Measurements from ENCODE around the gene CEACAM19.
"Not testable (repeated sequence)": the region's sequence is repeated elsewhere in the genome, so short reads cannot be mapped to it uniquely, and the experiment has no call there.

The CEACAM19 gene

DNA sequence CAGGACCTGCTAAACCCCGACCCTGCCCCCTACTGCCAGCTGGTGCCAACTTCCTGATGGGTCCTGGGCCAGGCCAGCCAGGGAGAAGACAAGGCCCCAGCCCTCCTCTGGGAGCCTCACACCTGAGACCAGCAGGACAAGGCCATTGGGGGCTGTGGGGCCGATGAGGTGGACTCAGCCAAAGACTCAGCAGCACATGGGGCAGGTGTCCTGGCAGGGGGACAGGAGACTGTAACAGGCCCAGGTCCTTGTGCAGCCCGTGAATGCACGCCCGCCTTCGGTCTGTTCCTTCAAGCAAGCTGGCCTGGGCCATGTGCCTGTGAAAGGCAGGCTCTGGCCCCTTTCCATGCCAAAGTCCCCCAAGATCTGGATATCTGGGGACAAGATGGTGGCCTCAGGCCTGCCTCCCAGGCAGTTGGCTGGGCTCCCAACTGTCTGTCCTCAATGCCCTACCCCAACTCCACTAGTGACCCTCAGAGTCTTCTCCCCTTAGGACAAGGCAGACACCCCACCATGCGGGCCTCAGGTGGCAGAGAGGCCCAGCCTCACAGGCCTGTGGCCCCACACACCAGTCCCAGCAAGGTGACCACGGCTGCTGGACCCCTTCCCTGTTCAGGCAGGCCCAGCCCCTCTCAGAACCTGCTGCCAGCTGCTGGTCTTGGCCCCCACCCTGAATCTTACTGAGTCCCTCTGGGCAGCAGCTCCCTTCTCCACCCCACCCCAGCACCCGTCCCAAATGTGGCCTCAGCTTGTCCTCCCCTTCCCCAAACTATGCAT is 12.3 kb downstream of the CEACAM19 start:
- Mint-ChIP-seq H3K36me3 (ENCODE audit: low read depth) (no peaks in the 10 kb centered on the region), H3K27me3 (ENCODE audit: low read depth, poor library complexity) (peaks cover 16% of the 10 kb centered on the region), H3K27ac (no peak overlapping the region), H3K4me3 (no peak overlapping the region), H3K4me1 (peaks cover 23% of the 10 kb centered on the region), H3K9me3 (no peaks in the 10 kb centered on the region)
- TF ChIP-seq, protein P1, sequence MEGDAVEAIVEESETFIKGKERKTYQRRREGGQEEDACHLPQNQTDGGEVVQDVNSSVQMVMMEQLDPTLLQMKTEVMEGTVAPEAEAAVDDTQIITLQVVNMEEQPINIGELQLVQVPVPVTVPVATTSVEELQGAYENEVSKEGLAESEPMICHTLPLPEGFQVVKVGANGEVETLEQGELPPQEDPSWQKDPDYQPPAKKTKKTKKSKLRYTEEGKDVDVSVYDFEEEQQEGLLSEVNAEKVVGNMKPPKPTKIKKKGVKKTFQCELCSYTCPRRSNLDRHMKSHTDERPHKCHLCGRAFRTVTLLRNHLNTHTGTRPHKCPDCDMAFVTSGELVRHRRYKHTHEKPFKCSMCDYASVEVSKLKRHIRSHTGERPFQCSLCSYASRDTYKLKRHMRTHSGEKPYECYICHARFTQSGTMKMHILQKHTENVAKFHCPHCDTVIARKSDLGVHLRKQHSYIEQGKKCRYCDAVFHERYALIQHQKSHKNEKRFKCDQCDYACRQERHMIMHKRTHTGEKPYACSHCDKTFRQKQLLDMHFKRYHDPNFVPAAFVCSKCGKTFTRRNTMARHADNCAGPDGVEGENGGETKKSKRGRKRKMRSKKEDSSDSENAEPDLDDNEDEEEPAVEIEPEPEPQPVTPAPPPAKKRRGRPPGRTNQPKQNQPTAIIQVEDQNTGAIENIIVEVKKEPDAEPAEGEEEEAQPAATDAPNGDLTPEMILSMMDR (IDR thresholded peaks at IDR 0.05), result no peak
- no peak for DNase-seq

DNA sequence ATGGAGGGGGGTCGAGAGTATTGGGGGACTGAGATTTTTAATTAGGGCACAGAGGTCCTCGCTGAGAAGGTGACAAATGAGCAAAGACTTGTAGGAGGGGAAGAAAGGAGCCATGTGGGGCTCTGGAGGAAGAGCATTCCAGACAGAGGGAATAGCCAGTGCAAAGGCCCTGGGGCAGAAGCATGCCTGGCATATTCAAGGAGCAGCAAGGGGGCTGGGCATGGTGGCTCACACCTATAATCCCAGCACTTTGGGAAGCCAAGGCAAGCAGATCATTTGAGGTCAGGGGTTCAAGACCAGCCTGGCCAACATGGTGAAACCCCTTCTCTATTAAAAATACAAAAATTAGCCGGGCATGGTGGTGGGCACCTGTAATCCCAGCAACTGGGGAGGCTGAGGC is 13.1 kb downstream of the CEACAM19 start:
- not testable (repeated sequence) for H3K4me3 Mint-ChIP-seq; H3K9me3 Mint-ChIP-seq; DNase-seq; H3K27ac Mint-ChIP-seq; H3K36me3 Mint-ChIP-seq (ENCODE audit: low read depth)
- Mint-ChIP-seq H3K27me3 (ENCODE audit: low read depth, poor library complexity) (peaks cover 20% of the 10 kb centered on the region), H3K4me1 (peaks cover 23% of the 10 kb centered on the region)

DNA sequence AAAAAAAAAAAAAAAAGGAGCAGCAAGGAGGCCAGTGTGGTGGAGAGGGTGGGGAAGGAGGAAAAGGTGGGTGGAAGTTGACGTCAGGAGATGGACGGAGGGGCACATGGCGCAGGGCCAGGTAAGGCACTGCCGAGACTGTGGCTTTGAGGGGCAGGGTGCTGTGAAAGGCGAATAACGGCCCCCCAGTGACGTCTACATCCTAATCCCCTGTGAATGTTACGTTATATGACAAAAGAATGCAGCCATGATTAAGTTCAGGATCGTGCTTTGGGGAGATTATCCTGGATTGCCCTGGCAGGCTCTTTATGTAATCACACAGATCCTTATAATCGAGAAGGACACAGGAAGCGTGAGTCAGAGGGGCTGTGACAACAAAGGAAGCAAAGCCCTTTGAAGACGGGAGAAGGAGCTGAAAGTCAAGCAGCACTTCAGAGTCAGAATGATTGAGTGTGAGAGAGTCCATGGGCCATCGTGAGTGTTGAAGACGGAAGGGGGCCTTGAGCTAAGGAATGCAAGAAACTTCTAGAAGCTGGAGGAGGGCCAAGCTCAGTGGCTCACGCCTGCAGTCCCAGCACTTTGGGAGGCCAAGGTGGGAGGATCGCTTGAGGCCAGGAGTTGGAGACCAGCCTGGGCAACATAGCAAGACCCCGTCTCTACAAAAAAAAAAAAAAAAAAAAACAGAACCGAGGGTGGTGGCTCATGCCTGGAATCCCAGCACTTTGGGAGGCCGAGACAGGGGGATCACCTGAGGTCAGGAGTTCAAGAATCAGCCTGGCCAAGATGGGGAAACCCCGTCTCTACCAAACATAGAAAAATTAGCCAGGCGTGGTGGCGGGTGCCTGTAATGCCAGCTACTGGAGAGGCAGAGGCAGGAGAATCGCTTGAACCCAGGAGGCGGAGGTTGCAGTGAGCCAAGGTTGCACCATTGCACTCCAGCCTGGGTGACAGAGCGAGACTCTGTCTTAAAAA is 13.9 kb downstream of the CEACAM19 start:
- Mint-ChIP-seq H3K4me3 (no peak overlapping the region), H3K9me3 (no peaks in the 10 kb centered on the region), H3K4me1 (peaks cover 23% of the 10 kb centered on the region), H3K27ac (peak overlapping the region; percentile 96), H3K36me3 (ENCODE audit: low read depth) (no peaks in the 10 kb centered on the region), H3K27me3 (ENCODE audit: low read depth, poor library complexity) (peaks cover 23% of the 10 kb centered on the region)
- DNase-seq, result no peak
- TF ChIP-seq, protein P1 (IDR thresholded peaks at IDR 0.05), result no peak

DNA sequence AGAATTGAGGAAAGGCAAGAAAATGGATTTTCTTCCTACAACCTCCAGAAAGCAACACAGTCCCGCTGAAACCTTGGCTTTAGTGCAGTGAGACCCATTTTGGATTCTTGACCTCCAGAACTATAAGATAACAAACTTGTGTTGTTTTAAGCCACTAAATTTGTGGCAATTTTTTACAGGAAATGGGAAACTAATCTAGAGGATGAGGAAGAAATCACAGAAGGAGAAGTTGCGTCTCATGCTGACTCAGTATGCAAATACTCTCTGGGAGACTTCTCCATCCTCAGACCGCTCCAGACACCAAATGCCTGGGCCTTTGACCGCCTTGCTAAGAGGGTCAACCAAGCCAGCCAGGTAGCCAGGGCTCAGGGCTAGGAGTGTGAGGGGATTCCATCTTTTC is 14.6 kb downstream of the CEACAM19 start:
- H3K9me3 Mint-ChIP-seq, result no peaks in the 10 kb centered on the region
- H3K27ac Mint-ChIP-seq, result no peak overlapping the region
- H3K4me3 Mint-ChIP-seq, result no peak overlapping the region
- DNase-seq, result no peak
- TF ChIP-seq, protein P1 (IDR thresholded peaks at IDR 0.05), result no peak
- peaks cover 23% of the 10 kb centered on the region for H3K4me1 Mint-ChIP-seq
- no peaks in the 10 kb centered on the region for H3K36me3 Mint-ChIP-seq (ENCODE audit: low read depth)
- H3K27me3 Mint-ChIP-seq (ENCODE audit: low read depth, poor library complexity), result peaks cover 20% of the 10 kb centered on the region

DNA sequence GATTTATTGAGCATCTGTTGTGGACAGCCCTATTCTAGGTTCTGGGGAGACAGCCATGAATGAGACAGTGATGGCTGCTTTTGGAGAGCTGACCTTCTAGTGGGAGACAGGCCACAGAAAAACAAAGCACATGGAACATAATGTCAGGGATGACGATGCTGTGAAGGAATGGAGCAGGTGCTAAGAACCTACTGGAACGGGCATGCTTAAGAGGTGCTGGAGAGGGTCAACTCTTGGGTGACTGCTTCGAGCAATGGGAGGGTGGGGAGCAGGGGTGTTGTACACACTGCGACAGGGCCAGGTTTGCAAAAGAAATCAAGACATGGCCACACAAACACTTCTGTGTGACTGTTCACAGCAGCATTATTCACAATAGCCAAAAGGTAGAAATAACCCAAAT is 15.6 kb downstream of the CEACAM19 start:
- Mint-ChIP-seq H3K9me3 (no peaks in the 10 kb centered on the region), H3K27me3 (ENCODE audit: low read depth, poor library complexity) (peaks cover 19% of the 10 kb centered on the region), H3K4me1 (peaks cover 23% of the 10 kb centered on the region), H3K4me3 (no peak overlapping the region), H3K36me3 (ENCODE audit: low read depth) (no peaks in the 10 kb centered on the region), H3K27ac (no peak overlapping the region)
- TF ChIP-seq, protein P1 (IDR thresholded peaks at IDR 0.05), result no peak
- no peak for DNase-seq

DNA sequence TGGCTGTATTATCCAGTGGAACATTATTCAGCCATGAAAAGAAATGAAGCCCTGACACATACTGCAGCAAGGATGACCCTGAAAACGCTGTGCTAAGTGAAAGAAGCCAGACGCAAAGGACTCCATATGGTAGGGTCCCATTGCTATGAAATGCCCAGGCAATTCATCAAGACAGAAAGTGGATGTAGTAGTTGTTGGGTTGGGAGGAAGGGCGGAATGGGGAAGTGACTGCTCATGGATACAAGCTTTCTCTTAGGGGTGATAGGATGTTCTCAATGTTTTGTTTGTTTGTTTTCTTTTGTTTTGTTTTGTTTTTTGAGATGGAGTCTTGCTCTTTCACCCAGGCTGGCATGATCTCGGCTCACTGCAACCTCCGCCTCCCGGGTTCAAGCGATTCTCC is 16.6 kb downstream of the CEACAM19 start:
- H3K9me3 Mint-ChIP-seq, result no peaks in the 10 kb centered on the region
- H3K4me3 Mint-ChIP-seq, result no peak overlapping the region
- H3K4me1 Mint-ChIP-seq, result peaks cover 26% of the 10 kb centered on the region
- TF ChIP-seq, protein P1 (IDR thresholded peaks at IDR 0.05), result no peak
- DNase-seq, result no peak
- H3K36me3 Mint-ChIP-seq (ENCODE audit: low read depth), result no peaks in the 10 kb centered on the region
- peaks cover 19% of the 10 kb centered on the region for H3K27me3 Mint-ChIP-seq (ENCODE audit: low read depth, poor library complexity)
- H3K27ac Mint-ChIP-seq, result no peak overlapping the region
